GM21381 (cell line): ENCODE results near the gene CLCN4.

Source experiments
- ATAC-seq: cut with Tn5 transposase; IDR thresholded peaks from one replicate; pipeline ENCODE4 v1.9.1; 2021; ENCODE audit warnings: mild to moderate bottlenecking, moderate library complexity; ENCODE audit not compliant: unreplicated experiment

Gene CLCN4

DNA sequence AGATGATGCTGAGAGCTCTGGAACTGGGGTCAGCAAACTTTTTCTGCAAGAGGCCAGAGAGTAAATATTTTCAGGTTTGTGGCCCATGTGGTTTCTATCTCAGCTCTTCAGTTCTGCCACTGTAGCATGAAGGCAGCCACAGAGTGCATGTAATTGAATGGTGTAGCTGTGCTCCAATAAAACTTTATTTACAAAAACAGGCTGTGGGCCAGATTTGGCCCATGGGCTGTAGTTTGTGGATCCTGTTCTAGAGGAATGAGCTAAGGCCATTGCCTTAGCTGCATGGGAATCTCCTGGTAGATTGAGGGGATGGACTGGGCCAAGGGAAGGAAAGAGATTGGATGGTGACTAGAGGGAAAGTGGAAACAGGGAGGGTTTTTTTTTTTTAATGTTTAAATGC, 36.8 kb downstream of the CLCN4 start:
- no peak for ATAC-seq

DNA sequence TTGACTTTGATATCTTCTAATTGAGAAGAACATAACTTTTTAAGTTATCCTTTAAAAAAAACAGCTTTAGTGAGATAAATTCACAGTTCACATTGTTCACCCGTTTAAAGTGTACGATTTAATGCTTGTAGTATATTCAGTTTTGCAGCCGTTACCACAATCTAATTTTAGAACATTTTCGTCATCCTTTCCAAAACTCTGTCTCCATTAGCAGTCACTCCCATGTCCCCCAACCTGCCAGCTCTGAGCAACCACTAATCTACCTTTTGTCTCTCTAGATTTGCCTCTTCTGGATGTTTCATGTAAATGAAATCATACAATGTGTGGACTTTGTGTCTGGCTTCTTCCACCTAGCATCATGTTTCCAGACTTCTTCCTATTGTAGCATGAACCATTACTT, 38.6 kb downstream of the CLCN4 start:
- no peak for ATAC-seq

DNA sequence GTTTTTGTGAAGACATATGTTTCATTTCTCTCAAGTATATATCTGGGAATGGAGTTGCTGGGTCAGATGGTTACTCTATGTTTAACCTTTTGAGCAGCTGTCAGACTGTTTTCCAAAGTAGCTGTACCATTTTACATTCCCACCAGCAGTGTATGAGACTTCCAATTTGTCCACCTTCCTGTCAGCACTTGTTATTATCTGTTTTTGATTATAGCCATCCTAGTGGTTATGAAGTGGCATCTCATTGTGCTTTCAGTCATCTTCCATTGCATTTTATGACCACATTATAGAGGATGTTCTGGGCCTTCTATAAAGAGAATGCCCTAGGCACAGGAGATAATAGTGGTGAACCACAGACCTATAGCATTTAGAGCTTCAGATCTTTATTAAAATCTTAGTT, 39.2 kb downstream of the CLCN4 start:
- ATAC-seq: no peak

DNA sequence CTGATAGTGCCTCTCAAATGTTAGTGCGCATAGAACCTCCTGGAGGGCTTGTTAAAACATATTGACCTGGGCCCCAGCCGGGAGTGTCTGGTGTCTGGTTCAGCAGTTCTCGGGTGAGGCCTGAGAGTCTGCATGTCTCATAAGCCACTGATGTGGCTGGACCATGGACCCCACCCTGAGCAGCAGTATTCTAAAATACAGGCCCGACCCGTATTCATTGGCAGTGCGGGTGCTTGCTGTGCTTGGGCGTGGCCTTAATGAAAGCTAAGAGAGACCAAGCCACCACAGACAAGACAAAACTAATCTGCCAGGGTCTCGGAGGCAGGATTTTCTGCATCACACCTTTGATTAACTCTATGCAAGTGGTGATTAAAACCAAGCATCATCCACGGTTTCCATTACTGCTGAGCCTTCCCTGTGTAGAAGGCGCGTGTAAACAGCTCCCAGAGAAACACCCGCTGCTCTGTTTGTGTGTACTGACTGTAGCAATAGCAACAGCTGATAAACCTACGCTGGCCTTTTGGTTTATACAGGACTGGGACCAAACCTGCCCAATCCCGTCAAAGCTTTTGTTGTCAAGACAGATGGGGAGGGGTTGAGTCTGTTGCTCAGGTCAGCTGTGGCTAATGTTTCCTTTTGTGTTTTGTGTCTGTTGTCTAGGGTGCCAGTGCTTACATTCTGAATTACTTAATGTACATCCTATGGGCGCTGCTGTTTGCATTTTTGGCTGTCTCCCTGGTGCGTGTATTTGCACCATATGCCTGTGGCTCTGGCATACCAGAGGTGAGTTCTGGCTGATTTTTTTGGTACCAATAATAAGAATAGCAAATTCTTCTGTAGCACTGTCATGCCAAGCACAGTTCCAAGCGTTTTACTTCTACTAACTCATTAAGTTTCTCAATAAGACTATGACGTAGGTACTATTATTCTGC, 40.8 kb downstream of the CLCN4 start:
- no peak for ATAC-seq

DNA sequence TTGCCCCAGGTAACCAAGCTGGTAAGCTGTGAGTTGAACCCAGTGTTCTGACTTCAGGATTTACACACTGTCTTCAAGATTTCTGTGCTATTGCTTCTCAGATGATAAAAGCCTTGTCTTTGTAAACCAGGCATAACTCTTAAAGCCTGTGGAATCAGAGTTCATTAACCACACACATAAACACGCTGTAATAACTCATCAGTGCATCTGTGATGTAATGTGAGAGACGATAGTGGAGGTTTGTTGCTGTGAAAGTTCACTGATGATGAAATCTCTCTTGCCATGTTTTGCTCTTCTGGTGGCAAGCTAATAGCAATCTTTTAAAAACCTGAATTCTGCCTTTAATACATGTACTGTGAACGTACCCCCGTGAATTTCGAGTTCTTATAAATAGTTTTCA, 41.5 kb downstream of the CLCN4 start:
- no peak for ATAC-seq

DNA sequence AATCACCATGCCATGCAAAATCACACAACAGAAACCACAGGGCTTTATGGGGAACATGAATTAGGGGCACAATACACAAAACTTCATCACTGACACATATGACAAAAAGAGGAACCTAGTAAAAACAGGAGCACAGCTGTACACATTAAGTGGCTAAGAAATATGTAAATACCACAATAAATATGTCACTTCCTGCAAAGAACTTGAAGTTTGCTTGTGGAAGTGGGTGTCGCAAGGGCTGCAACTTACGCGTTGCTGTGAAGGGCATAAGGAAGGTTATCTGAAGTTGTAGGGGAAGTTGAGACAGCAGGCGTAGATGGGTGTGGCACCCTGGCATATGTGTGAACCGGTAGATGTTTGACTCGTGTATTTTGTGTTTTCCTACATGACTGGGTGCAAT, 42.4 kb downstream of the CLCN4 start:
- no peak for ATAC-seq

DNA sequence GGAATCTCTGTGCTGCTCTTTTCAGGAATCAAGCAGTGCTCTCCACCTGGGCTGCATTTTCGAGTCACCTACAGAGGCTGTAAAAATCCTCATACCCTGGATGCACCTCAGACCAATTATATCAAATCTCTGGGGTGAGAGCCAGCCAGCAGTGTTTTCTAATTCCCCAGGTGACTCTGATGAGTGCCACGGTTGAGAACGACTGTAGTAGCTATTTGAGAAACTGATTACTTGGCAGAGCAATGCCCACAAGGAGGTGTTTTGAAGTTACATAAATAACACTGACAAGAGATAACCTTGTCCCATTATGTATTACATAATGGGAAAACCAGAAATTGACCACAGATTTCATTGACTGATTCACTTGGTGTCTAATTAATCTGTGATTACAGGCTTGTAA, 46.8 kb downstream of the CLCN4 start:
- ATAC-seq: no peak

DNA sequence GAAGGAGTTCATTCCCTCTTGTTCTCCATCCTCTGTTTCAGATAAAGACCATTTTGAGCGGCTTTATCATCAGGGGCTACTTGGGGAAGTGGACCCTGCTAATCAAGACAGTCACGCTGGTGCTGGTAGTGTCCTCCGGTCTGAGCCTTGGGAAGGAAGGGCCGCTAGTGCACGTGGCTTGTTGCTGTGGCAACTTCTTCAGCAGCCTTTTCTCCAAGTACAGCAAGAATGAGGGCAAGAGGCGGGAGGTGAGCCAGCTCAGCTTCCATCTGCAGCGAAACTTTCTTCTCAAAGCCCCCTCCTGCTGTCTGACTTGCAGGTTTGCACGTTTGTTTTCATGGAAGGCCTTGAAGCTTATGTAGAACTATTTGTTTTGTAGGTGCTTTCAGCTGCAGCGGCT, 49.5 kb downstream of the CLCN4 start:
- no peak for ATAC-seq

DNA sequence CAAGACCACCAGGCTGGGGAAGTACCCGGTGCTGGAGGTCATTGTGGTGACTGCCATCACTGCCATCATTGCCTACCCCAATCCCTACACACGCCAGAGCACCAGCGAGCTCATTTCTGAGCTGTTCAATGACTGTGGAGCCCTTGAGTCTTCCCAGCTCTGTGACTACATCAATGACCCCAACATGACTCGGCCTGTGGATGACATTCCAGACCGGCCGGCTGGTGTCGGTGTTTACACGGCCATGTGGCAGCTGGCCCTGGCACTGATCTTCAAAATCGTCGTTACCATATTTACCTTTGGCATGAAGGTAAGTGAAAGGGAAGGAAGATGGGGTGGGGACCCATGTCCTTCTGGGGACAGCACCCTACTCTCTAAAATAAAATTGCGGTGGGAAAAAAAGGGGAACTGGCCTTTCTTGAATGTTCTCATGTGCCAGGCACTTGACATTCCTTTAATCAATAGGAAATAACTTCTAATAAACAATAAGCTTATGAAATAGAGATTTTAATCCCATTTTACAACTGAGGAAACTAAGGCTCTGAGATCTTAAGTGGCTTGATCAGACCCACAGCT, 51.6 kb downstream of the CLCN4 start:
- no peak for ATAC-seq

DNA sequence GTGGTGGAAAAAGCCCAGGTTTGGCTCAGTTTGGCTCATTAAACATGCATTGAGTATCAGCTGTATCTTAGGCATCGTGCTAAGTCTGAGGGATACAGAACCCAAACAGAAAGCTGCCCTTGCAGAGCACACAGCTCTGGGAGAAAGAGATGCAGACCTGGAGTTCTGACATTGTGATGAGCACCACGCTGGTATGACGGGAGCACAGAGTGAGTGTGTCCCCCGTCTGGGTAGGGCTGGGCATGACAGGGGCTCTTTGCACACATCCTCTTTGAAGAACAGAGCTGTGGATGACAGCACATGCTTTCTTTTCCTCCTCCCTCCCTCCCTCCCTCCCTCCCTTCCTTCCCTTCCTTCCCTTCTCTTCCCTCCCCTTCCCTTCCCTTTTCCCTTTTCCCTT, 52.2 kb downstream of the CLCN4 start:
- ATAC-seq: no peak

DNA sequence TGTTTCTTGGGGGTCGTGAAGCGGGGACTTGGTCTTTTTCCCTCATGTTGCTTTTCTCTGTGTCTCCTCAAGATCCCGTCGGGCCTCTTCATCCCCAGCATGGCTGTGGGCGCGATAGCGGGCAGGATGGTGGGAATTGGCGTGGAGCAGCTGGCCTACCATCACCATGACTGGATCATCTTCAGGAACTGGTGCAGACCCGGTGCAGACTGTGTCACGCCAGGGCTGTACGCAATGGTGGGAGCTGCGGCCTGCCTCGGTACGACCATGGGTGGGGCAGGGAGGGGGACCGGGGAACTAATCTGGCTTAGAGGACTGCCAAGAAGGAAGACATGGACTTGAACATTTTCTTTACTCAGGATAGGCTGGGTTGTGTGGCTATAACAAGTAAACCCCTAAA, 55.6 kb downstream of the CLCN4 start:
- no peak for ATAC-seq

DNA sequence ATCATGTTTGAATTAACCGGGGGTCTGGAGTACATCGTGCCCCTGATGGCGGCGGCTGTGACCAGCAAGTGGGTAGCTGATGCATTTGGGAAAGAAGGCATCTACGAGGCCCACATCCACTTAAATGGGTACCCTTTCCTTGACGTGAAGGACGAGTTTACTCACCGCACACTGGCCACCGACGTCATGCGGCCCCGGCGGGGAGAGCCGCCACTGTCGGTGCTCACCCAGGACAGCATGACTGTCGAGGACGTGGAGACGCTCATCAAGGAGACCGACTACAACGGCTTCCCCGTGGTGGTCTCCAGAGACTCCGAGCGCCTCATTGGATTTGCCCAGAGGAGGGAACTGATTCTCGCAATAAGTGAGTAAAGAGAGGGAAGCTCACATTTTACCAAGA, 56.9 kb downstream of the CLCN4 start:
- ATAC-seq: no peak

DNA sequence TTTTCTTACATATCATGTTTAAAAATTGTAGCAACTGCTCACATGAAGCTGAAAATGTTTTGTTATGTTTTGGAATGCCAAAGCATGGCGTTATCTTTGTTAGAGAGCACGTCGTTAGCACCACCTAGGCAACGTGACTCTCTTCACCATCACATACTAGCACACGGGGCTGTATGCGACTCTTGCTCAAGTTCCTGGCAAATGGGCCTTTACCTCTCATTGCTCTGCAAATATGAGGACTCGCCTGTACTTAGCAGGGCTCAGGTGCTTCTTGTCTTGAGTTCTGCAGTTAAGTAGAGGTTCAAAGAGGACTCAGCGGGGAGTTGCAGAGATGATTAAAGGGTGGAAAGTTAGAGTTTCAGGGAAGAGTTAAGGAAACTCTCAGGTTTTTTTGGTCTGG, 59.4 kb downstream of the CLCN4 start:
- no peak for ATAC-seq

DNA sequence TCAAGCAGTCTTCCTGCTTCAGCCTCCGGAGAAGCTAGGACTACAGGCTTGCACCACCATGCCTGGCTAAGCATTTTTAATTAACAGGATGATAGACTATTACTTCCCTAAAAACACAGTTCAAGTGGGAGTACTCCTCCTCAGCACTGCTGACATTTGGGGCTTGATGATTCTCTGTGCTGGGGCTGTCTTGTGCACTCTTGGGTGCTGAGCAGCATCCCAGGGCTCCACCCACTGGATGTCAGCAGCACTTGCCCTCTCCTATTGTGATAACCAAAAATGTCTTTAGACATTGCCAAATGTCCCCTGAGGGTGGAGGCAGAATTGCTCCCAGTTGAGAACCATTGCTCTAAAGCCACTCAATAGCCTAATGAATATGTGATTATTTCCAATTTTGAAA, 60.4 kb downstream of the CLCN4 start:
- no peak for ATAC-seq

DNA sequence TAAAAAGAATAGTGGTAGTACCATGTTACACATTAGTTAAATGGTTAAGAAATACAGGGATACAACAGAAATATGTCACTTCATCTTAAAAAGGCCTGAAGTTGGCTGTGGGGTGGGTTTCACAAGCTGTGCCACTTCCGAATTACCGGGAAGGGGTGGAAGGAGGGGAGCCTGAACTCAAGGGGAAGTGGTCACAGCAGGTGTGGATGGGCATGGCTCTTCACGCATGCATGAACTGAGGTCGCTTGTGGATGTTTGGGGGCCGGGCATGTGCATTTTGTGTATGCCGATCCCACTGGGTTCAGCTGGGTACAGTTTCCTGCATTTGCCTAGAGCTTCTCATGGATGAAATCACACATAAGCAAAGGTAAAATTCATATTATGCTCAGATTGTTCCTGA, 64.9 kb downstream of the CLCN4 start:
- ATAC-seq: no peak

DNA sequence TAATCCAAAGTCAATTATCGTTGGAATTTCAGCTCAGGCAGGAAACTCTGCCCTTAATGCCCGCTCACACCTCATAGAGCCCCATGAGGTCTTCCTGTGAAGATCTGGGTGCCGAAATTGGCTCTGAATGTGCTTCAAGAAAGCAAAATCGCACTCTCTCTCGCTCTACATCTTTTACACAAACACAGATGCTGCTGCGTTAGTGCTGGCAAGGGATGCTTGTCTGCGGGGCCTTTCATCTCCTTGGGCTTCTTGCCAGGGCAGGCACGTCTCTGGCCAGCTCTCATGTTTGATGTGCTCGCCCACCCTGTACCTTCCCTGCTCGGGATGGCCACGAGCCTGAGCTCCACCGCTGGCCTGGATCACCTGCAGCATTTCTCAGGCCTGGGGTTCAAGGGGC, 66.5 kb downstream of the CLCN4 start:
- ATAC-seq: no peak

DNA sequence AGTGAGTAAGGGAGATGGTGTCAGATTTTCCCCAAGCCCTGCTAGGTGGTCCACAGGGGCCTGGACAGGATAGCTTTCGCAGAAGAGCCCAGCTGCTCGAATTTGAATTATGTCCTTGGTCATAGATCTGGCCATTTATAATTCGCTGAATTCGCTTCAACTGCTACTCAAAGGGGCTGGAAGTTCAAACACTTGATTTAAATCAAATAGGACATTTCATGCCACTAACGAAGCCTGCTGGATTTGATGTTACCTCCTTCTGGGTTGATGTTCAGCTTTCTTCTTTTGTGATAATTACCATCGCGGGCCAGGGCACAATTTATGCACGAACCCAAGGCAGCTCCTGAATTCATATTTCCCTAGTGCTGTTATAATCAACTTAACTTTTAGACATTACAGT, 67.0 kb downstream of the CLCN4 start:
- ATAC-seq: no peak

DNA sequence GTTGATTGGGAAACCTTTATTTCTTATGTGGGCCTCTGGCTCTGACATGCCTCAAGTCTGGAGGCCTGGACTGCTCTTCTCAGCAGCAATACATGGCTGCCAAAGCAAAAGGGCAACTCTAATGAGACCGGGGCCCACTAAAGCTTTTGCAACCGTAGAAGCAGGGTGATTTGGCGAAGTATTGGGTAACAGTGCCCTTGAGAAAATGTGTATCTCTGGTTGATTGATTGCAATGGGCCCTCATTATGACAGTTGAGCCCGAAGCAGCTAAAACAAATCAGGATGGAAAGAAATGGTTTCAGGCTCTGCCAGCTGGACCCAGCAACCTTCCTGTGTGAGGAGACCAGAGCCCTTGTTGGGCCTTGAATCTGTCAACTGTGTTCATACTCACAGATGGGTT, 73.4 kb downstream of the CLCN4 start:
- ATAC-seq: no peak

DNA sequence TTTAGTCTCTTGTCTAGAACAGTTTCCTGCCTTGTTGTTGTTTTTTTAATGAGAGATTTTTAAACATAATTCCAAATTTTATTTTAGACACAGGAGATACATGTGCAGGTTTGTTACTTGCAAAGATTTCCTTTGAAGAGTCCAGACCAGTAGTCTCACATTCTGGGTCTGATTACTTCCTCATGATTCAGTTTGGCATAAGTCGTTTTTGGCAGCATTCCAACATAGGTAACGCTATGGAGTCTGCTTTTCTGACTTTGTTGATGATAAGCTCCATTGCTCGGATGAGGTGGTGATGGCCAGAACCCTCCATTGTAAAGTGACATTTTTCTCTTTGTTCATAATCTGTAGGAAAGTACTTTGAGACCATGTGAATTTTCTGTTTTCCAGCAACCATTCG, 74.7 kb downstream of the CLCN4 start:
- ATAC-seq: no peak

DNA sequence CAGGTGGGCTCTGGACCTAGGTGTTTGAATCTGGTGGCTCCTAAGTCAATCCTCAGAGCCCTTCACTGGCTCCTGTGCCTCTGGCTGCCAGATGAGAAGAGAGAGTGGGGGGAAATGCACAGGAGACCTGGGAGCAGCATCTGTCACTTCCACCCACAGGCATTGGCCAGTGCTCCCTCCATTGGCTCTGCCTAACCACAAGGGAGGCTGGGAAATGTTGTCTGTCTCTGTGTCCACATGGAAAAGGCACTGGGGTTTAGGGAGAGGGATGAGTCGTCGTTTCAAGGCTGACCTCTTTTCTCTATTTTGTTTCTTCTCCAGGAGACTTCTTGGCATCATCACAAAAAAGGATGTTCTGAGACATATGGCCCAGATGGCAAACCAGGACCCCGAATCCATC, 76.4 kb downstream of the CLCN4 start:
- ATAC-seq: no peak

DNA sequence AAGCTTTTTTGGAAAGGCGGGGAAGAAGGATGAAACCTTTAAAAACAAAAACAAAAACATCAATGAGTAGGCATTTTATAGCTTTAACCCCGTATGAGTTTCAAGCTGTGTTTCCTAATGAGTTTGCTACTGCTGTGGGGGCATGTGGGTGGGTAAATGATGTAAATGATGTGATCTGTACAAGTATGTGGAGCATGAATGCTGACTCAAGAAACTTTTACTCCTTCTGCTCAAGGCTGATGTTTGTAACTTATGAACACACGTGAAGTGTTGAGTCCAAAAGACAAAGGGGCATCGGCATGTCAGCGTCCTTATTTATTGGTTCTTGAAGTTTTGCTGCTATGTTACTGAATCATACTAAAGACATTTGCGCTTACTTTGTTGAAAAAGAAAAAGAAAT, 76.9 kb downstream of the CLCN4 start:
- no peak for ATAC-seq

DNA sequence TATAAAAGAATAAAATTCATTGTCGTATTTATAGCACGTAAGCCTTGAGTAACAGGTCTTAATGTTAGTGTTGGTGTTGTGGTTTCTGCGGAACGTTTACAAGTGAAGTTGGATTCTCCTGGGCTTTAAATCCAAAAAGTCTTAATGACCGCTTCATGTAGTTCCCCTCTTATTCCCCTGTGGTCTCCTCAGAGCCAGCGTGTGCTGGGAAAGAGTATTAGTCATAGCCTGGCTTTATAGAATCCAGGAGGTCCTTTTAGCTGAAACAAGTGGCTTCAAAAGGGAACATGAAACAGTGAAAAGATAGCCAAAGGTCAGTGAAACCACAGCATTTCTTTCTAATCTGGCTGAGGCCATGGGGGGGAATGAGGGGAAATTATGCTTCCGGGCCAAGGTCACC, 79.1 kb downstream of the CLCN4 start:
- no peak for ATAC-seq

DNA sequence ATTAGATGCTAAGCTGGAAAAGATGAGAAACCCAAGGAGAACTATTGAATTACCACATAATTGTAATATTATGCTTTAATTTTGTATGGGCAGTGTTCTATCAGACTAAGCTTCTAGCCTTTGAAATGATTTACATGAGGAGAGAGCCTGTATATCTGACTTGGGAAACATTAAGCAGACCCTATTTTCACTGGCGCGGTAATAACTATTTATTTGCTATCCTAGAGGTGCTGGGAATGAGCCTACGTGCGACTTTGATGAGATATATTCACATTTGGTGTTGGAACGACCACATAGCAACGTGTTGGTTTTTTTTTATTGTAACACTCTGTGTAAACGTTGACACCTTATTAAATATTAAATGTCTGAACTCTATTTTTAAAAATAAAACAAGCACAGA, 80.5 kb downstream of the CLCN4 start:
- no peak for ATAC-seq
